Measurements from ENCODE around the gene USP7.

- TF ChIP-seq CTCF (IDR thresholded peaks at IDR 0.05; ENCODE audit: low read depth, low read length, missing input control), result no peak
- TF ChIP-seq JUND (IDR thresholded peaks at IDR 0.05), result no peak
- no peak for TF ChIP-seq NR2F2 (IDR thresholded peaks at IDR 0.05)
- no peak for TF ChIP-seq YY1 (IDR thresholded peaks at IDR 0.05)
- no peak for TF ChIP-seq ATF3 (IDR thresholded peaks at IDR 0.05)
- TF ChIP-seq EGR1 (IDR thresholded peaks at IDR 0.05; ENCODE audit: low read depth in 2 of 2), result no peak
- no peak for TF ChIP-seq MAX (IDR thresholded peaks at IDR 0.05)
Measured at GRCh38 chr16:8950580-8951077, 13.1 kb downstream of the USP7 start.
